ENCODE measurements around the gene MAP3K3.

DNA sequence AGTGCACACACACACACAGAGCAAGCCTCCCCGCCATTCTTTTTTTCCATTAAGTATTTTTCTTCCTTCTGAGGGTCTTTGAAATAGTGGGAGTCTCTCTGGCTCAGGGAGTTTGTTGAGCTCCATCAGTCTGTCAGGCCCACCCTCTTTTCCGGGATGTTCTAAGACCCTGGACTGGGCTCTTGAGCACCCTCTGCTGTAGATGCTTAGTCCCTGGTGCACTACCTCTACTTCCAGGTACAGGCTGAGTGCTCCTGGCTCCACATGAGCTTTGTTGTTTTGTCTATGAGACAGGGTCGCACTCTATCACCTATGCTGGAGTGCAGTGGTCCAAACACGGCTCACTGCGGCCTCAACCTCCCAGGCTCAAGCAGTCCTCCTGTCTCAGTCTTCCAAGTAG is 57.0 kb downstream of the MAP3K3 start:
- TF ChIP-seq, protein P1, sequence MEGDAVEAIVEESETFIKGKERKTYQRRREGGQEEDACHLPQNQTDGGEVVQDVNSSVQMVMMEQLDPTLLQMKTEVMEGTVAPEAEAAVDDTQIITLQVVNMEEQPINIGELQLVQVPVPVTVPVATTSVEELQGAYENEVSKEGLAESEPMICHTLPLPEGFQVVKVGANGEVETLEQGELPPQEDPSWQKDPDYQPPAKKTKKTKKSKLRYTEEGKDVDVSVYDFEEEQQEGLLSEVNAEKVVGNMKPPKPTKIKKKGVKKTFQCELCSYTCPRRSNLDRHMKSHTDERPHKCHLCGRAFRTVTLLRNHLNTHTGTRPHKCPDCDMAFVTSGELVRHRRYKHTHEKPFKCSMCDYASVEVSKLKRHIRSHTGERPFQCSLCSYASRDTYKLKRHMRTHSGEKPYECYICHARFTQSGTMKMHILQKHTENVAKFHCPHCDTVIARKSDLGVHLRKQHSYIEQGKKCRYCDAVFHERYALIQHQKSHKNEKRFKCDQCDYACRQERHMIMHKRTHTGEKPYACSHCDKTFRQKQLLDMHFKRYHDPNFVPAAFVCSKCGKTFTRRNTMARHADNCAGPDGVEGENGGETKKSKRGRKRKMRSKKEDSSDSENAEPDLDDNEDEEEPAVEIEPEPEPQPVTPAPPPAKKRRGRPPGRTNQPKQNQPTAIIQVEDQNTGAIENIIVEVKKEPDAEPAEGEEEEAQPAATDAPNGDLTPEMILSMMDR (conservative IDR thresholded peaks at IDR 0.05), result no peak
- no peak for TF ChIP-seq EZH2 (IDR thresholded peaks at IDR 0.05; ENCODE audit: low read depth)
